GM12892 (cell line): ENCODE data around the gene RFT1.

Experiments used
- POLR2AphosphoS5 ChIP-seq: IDR thresholded peaks from 2 replicates; pipeline ENCODE4 v1.6.1; 2011; ENCODE audit warnings: low read depth, low read length, control low read depth
- TAF1 ChIP-seq: IDR thresholded peaks from 2 replicates; pipeline ENCODE4 v1.6.1; 2011; ENCODE audit warnings: low read depth, mild to moderate bottlenecking, control low read depth, low read length, borderline replicate concordance

- TF ChIP-seq POLR2AphosphoS5, result 0 out of 2 replicates have a peak, but pooled peaks have one; percentile 28
- TF ChIP-seq TAF1, result no peak
These were observed 891 bp downstream of the RFT1 start for GRCh38 chr3:53129344-53129743.
